ACC112 (cell line): ENCODE results near the gene FIG4.
"Not testable (repeated sequence)": the region's sequence is repeated elsewhere in the genome, so short reads cannot be mapped to it uniquely, and the experiment has no call there.

Experiments used
- H2AFZ ChIP-seq: fragments of 200-600 bp; sonication (generic); one replicate; pipeline ENCODE4 v1.6.0; 2017; ENCODE audit warnings: antibody characterized with exemption, low read length; ENCODE audit not compliant: unreplicated experiment
- H3K27ac ChIP-seq: fragments of 200-600 bp; sonication (generic); 2 replicates; pipeline ENCODE4 v1.5.1; 2014; ENCODE audit warnings: low read depth, mild to moderate bottlenecking, antibody characterized with exemption, low read length, moderate library complexity
- H3K27me3 ChIP-seq: fragments of 200-600 bp; sonication (generic); 2 replicates; pipeline ENCODE4 v1.6.1; 2014; ENCODE audit warnings: mild to moderate bottlenecking, antibody characterized with exemption, low read length, moderate library complexity, mixed read lengths; ENCODE audit not compliant: insufficient read depth
- H3K36me3 ChIP-seq: fragments of 200-600 bp; sonication (generic); 2 replicates; pipeline ENCODE4 v1.6.1; 2016; ENCODE audit warnings: mild to moderate bottlenecking, antibody characterized with exemption, low read length, moderate library complexity, mixed read lengths; ENCODE audit not compliant: insufficient read depth
- H3K4me1 ChIP-seq: fragments of 200-600 bp; sonication (generic); one replicate; pipeline ENCODE4 v1.6.1; 2016; ENCODE audit warnings: low read length, mixed read lengths; ENCODE audit not compliant: insufficient read depth, unreplicated experiment, control insufficient read depth
- H3K4me3 ChIP-seq: fragments of 200-600 bp; sonication (generic); 2 replicates; pipeline ENCODE4 v1.5.1; 2014; ENCODE audit warnings: mild to moderate bottlenecking, low read depth, low read length
- H3K79me2 ChIP-seq: fragments of 200-600 bp; sonication (generic); one replicate; pipeline ENCODE4 v1.6.0; 2016; ENCODE audit warnings: low read length; ENCODE audit not compliant: control insufficient read depth, unreplicated experiment, insufficient read depth

FIG4 gene

DNA sequence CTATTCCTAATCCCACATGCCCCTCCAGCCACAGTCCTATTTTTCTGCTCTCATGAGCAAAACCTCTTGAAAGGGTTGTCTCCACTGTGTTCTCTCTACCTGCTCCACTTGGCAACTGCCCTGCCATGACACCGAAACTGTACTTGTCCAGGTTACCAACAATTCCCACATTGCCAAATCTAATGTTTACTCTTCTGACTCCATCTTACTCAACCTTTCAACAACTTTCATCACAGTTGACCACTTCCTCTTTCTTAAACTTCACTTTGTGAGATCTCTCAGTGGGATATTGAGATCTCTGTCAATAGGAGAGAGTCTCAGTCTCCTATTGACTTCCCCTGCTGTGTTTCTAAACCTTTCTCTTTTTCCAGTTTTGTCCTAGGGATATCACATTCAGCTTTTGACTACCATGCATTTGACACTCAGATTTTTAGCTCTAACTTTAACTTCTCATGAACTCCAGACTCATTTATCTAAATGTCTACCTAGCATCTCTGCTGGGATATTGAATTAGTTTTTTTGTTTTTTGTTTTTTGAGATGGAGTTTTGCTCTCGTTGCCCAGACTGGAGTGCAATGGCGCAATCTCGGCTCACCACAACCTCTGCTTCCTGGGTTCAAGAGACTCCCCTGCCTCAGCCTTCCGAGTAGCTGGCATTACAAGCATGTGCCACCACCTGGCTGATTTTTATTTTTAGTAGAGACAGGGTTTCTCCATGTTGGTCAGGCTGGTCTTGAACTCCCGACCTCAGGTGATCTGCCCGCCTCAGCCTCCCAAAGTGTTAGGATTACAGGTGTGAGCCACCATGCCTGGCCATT is 81.1 kb downstream of the FIG4 start:
- Histone ChIP-seq H3K4me1 (peaks cover 33% of the 10 kb centered on the region), H3K27ac (peak overlapping the region; percentile 73)
- not testable (repeated sequence) for H3K79me2 ChIP-seq, H3K27me3 ChIP-seq, H3K36me3 ChIP-seq, H3K4me3 ChIP-seq, H2AFZ ChIP-seq

DNA sequence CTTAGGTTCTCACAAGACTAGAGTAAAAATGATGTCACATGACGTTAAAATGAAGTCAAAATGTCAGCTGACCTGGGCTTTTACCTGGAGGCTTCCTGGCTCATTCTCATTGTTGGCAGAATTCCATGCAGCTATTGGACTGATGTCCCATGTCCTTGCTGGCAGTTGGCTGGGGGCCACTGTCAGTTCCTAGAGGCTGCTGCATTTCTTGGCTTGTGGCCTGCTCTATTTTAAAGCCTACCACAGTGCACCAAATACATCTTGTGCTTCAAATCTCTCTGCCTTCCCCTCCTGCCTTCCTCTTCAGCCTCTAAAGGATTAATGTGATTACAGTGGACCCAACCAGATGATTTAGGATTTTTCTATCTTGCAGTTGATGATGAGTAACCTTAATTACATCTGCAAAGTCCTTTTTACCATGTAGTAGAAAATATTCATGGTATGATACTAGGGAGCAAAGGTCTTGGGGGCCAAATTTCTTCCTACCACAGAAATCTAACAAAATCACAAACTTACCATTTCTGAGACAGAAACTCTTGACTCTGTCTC is 81.9 kb downstream of the FIG4 start:
- no peak overlapping the region for H3K4me3 ChIP-seq
- no peaks in the 10 kb centered on the region for H3K79me2 ChIP-seq
- peak overlapping the region; percentile 73 for H3K27ac ChIP-seq
- H3K4me1 ChIP-seq = peaks cover 30% of the 10 kb centered on the region
- no peaks in the 10 kb centered on the region for H3K36me3 ChIP-seq
- H2AFZ ChIP-seq = no peak overlapping the region
- no peaks in the 10 kb centered on the region for H3K27me3 ChIP-seq

DNA sequence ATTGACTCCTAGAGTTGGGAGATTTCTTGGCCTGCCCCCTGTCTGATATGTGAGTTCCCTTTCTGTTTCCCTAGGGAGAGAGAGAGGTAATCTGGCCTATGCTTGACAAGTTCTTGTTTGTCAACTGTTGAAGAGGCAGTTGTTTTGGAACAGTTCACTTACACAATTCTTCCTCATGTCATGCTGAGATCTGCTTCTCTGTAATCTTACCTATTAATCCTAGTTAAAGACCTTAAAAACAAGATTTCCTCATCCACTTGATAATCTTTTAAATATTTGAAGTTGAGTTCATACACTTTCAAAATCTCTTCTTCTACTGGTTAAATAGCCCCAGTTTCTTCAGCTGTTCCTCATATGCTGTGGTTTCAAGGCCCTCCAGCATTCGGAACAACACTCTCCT is 89.9 kb downstream of the FIG4 start:
- no peak overlapping the region for H3K27ac ChIP-seq
- H3K36me3 ChIP-seq = no peaks in the 10 kb centered on the region
- no peak overlapping the region for H2AFZ ChIP-seq
- no peaks in the 10 kb centered on the region for H3K27me3 ChIP-seq
- H3K79me2 ChIP-seq = no peaks in the 10 kb centered on the region
- no peaks in the 10 kb centered on the region for H3K4me1 ChIP-seq
- H3K4me3 ChIP-seq = no peak overlapping the region

DNA sequence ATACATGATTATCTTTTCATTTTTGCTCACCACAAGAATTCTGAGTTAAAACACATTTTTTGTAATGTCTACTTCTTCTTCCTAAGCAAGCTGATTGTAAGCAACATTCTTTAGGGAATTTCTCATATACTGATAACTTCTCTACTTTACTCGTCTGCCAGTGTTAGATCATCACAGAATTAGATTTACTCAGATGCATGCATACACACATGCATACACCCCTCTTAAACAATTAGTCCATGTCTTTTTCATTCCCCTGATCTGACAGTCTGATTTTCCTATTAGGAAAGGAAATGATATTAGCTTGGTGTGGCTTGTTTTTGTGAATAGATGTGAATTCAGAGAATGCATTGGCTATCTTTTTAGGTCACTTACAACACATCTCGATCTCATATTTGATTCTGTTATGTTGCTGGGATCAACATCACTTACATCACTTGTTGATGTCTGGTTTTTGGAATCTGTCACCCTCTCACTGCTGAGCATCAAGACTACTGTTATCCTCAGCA is 91.4 kb downstream of the FIG4 start:
- no peak overlapping the region for H3K4me3 ChIP-seq
- H3K79me2 ChIP-seq = no peaks in the 10 kb centered on the region
- H2AFZ ChIP-seq = no peak overlapping the region
- no peak overlapping the region for H3K27ac ChIP-seq
- no peaks in the 10 kb centered on the region for H3K27me3 ChIP-seq
- H3K4me1 ChIP-seq = no peaks in the 10 kb centered on the region
- peaks cover 4% of the 10 kb centered on the region; the same call in 1 of the 2 replicates for H3K36me3 ChIP-seq

DNA sequence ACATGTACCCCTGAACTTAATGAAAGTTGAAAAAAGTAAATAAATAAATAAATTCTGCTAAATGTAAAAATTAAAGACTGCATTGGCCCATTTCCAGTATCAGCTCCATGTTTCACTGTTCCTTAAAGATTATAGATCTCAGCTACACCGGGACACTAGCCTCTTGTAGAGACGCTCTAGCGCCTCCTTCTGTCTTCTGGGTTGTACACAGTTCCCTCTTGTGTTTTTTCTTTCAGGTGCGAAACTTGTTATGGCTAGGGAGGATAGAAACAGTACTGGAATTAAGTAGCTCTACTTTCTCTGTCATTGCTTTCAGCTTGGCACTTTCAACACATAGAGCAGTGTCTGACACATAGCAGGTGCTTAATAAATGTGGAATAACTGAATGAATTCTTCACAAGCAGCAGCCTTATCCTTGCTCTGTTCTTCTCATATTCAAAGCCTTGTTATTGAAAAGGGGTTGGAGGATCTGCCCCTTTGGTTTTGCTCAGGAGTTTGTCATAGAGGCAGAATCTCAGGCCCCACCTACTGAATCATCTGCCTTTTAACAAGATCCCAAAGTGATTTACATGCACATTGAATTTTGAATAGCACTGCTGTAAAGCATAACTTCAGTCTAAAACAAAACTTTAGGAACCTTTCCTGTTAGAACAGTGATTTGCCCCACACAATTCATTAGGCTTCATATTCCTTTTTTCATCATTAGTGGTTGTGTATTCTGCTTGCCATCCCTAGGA is 92.3 kb downstream of the FIG4 start:
- Histone ChIP-seq H3K79me2 (no peaks in the 10 kb centered on the region), H3K4me3 (no peak overlapping the region), H2AFZ (no peak overlapping the region), H3K27ac (no peak overlapping the region), H3K4me1 (no peaks in the 10 kb centered on the region), H3K36me3 (peaks cover 4% of the 10 kb centered on the region; the same call in 1 of the 2 replicates), H3K27me3 (no peaks in the 10 kb centered on the region)

DNA sequence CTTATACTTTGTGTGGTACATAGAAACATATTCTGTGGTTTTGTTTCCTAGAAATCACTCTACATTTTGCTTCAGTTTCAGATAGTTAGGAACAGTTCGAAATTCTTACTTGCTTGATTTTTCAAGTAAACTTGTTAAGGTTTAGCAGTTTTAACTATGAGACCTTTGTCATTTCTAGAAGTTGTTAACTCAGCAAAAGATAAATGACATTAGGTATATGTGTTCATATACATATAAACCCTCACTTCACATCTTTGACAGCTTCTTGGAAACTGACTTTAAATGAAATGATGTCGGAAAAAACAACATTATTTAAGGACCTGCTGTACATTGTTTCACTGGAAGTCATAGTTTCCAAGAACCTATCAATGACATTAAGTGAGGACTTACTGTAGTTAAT is 96.2 kb downstream of the FIG4 start:
- H3K27me3 ChIP-seq = no peaks in the 10 kb centered on the region
- H3K36me3 ChIP-seq = peaks cover 4% of the 10 kb centered on the region; the same call in 1 of the 2 replicates
- no peak overlapping the region for H2AFZ ChIP-seq
- H3K4me1 ChIP-seq = peaks cover 21% of the 10 kb centered on the region
- no peak overlapping the region for H3K27ac ChIP-seq
- H3K79me2 ChIP-seq = no peaks in the 10 kb centered on the region
- no peak overlapping the region for H3K4me3 ChIP-seq

DNA sequence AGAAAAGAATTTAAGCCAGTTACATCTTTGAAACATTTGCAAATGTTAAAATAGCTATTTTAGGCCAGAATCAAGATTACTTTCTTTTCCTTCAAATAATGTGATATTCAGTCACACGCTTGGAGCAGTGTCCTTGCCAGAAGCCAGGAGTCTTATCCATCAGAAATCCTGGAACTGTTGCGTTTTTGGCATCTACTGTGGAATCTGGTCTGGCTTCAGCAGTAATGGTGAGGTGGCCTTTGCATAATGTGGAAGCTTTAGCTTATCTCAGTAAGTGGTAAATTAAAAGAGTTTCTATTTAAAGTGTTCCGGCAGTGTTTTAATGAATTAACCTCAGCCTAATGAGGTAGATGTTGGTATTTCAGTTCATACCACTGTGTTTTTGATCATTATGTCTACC is 97.6 kb downstream of the FIG4 start:
- Histone ChIP-seq H2AFZ (no peak overlapping the region), H3K79me2 (no peaks in the 10 kb centered on the region), H3K4me3 (no peak overlapping the region), H3K27me3 (no peaks in the 10 kb centered on the region), H3K36me3 (peaks cover 4% of the 10 kb centered on the region; the same call in 1 of the 2 replicates), H3K4me1 (peaks cover 30% of the 10 kb centered on the region), H3K27ac (no peak overlapping the region)

DNA sequence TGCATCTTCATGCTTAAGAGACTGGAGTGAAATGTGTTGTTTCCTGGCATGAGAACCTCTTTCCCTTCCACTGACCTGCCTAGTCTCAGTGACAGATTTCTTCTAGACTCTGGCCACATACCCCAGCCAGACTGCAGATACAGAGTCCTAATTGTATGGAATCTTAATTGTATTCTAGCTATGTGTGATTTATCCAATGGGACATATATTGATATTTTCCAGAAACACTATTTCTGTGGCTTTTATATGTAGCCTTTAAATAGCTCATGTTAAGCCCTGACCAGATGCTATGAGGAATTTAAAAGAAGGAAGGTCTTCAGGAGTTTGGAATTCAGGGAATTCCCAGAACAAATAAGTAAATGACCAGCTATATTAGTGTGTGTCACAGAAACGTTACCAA is 99.0 kb downstream of the FIG4 start:
- Histone ChIP-seq H3K79me2 (no peaks in the 10 kb centered on the region), H3K27ac (peak overlapping the region; percentile 55), H3K4me1 (peaks cover 45% of the 10 kb centered on the region), H3K36me3 (peaks cover 4% of the 10 kb centered on the region; the same call in 1 of the 2 replicates), H3K4me3 (peak overlapping the region; percentile 23; the same call in 1 of the 2 replicates), H3K27me3 (no peaks in the 10 kb centered on the region), H2AFZ (peak overlapping the region; percentile 50)

DNA sequence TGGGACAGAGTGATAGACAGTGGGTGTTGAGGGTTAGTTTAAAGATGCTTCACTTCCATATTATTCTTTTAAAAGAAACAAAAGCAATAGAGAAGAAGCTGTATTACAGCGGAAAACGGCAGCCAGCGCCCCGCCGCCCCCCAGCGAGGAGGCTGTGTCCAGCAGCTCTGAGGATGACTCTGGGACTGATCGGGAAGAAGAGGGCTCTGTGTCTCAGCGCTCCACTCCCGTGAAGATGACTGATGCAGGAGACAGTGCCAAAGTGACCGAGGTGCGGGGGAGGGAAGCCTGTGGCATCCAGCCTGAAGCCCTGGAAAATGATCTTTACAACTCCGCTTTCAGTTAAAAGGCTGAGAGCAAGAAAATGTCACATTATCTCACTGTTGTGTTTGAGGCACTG is 100.2 kb downstream of the FIG4 start:
- Histone ChIP-seq H2AFZ (no peak overlapping the region), H3K4me1 (peaks cover 52% of the 10 kb centered on the region), H3K27ac (no peak overlapping the region), H3K27me3 (no peaks in the 10 kb centered on the region), H3K4me3 (no peak overlapping the region), H3K79me2 (no peaks in the 10 kb centered on the region), H3K36me3 (peaks cover 4% of the 10 kb centered on the region; the same call in 1 of the 2 replicates)

DNA sequence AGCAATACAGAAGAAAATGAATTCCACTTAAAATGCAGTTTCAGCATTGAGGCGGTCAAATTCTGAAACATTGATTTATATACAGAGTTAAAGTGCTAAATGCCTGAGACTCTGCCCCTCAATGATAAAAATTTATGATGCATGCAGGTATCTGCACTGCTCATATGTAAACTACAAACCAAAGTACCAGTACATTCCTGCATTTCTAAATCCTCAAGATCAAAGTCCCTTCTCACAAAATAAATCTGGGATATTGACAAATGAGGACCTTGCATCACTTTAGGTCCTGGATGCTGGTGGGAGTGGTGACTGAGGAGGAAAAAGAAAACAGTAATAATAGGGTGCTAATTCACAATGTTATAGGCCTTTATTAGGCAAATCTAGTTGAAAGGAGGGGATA is 101.9 kb downstream of the FIG4 start:
- peak overlapping the region; percentile 99 for H3K27ac ChIP-seq
- H3K4me3 ChIP-seq = peak overlapping the region; percentile 50; the same call in 1 of the 2 replicates
- peaks cover 58% of the 10 kb centered on the region for H3K4me1 ChIP-seq
- no peaks in the 10 kb centered on the region for H3K79me2 ChIP-seq
- H3K36me3 ChIP-seq = no peaks in the 10 kb centered on the region
- no peaks in the 10 kb centered on the region for H3K27me3 ChIP-seq
- H2AFZ ChIP-seq = peak overlapping the region; percentile 79
